OCI-LY3 (cell line): ENCODE data around the gene SAC3D1.
"Not testable (repeated sequence)": the region's sequence is repeated elsewhere in the genome, so short reads cannot be mapped to it uniquely, and the experiment has no call there.

Source experiments
- H2AFZ ChIP-seq: fragments of 200-600, 300-600 bp; shearing (Covaris generic); 2 replicates; pipeline ENCODE4 v1.6.0; 2014; ENCODE audit warnings: antibody characterized with exemption, low read depth, low read length
- H3K27ac ChIP-seq: fragments of 200-600, 300-600 bp; sonication (generic); 2 replicates; pipeline ENCODE4 v1.5.1; 2014; ENCODE audit warnings: mild to moderate bottlenecking, low read length, moderate library complexity, mixed read lengths
- H3K27me3 ChIP-seq: fragments of 200-600, 300-600 bp; sonication (generic); 2 replicates; pipeline ENCODE4 v1.6.1; 2014; ENCODE audit warnings: low read depth, low read length, mixed read lengths
- H3K36me3 ChIP-seq: fragments of 200-600, 300-600 bp; sonication (generic); replicated peaks from 2 replicates; pipeline ENCODE3; 2014; ENCODE audit warnings: low read depth, low read length, mixed read lengths
- H3K4me1 ChIP-seq: fragments of 300-600, 200-600 bp; sonication (generic); 2 replicates; pipeline ENCODE4 v1.6.1; 2014; ENCODE audit warnings: low read length, mixed read lengths
- H3K4me2 ChIP-seq: fragments of 200-600, 300-600 bp; sonication (generic); 2 replicates; pipeline ENCODE4 v1.6.1; 2014; ENCODE audit warnings: low read length, mixed read lengths
- H3K4me3 ChIP-seq: fragments of 300-600, 200-600 bp; sonication (generic); 2 replicates; pipeline ENCODE4 v1.5.1; 2014; ENCODE audit warnings: antibody characterized with exemption, mild to moderate bottlenecking, low read length, moderate library complexity
- H3K79me2 ChIP-seq: fragments of 300-600, 200-600 bp; shearing (Covaris generic); 2 replicates; pipeline ENCODE4 v1.6.1; 2014; ENCODE audit warnings: mild to moderate bottlenecking, low read length, mixed read lengths
- H3K9ac ChIP-seq: fragments of 300-600, 200-600 bp; shearing (Covaris generic); 2 replicates; pipeline ENCODE4 v1.6.0; 2014; ENCODE audit warnings: mild to moderate bottlenecking, low read length, moderate library complexity
- H3K9me3 ChIP-seq: fragments of 200-600, 300-600 bp; shearing (Covaris generic); 2 replicates; pipeline ENCODE4 v1.6.1; 2014; ENCODE audit warnings: low read length, mixed read lengths; ENCODE audit not compliant: insufficient read depth
- H4K20me1 ChIP-seq: fragments of 200-600, 300-600 bp; sonication (generic); 2 replicates; pipeline ENCODE4 v1.6.1; 2016; ENCODE audit warnings: low read length, mixed read lengths; ENCODE audit not compliant: insufficient read depth
- EZH2phosphoT487 ChIP-seq: fragments of 200-600 bp; shearing (Covaris generic); IDR thresholded peaks from 2 replicates; pipeline ENCODE4 v1.6.1; 2018; ENCODE audit warnings: antibody characterized with exemption, mixed run types, low read depth
- TF ChIP-seq, protein P1 (sequence below): fragments of 200-600, 300-600 bp; sonication (generic); IDR thresholded peaks from 2 replicates; pipeline ENCODE4 v1.5.1; 2014; ENCODE audit warnings: antibody characterized with exemption, low read length, low read depth

SAC3D1 gene

DNA sequence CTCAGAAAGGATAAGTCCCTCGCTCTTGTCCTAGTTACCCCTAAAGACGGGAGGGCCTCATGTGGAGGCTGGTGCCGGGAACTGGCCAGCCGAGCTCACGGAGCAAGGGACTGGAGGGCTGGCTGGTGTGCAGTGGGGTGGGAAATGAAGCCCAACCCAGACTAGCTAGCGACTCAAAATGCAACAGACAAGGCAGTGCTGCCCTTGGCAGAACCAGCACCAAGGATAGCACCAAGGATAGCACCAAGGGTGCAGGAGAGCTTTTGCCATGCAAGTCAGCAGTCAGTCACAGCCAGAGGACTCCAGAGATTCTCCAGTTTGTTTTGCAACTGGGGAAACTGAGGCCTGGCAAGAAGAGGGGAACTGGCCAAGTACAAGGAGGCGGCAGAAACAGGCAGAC lies 37.7 kb upstream of the SAC3D1 start:
- no peak overlapping the region for H3K4me3 ChIP-seq

DNA sequence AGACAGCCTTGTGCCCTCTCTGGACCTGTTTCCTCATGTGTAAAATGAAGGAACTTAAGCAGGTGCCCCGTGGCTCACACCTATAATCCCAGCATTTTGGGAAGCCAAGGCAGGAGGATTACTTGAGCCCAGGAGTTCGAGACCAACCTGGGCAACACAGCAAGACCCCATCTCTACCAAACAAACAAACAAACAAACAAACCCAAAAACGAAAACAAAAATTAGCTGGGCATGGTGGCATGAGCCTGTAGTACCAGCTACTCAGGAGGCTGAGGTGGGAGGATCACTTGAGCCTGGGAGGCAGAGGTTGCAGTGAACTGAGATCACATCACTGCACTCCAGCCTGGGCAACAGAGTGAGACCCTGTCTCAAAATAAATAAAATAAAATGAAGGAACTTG lies 37.0 kb upstream of the SAC3D1 start:
- H3K27me3 ChIP-seq, H3K9me3 ChIP-seq, H2AFZ ChIP-seq: not testable (repeated sequence)

More for the DNA sequence above, 37.7 kb upstream of the SAC3D1 start:
- Histone ChIP-seq H3K27me3 (no peaks in the 10 kb centered on the region), H3K9me3 (no peaks in the 10 kb centered on the region), H2AFZ (no peak overlapping the region), H3K4me1 (no peaks in the 10 kb centered on the region), H3K27ac (no peak overlapping the region), H3K79me2 (no peaks in the 10 kb centered on the region), H4K20me1 (no peaks in the 10 kb centered on the region), H3K9ac (no peak overlapping the region), H3K36me3 (no peaks in the 10 kb centered on the region), H3K4me2 (no peak overlapping the region)
- TF ChIP-seq, protein P1, sequence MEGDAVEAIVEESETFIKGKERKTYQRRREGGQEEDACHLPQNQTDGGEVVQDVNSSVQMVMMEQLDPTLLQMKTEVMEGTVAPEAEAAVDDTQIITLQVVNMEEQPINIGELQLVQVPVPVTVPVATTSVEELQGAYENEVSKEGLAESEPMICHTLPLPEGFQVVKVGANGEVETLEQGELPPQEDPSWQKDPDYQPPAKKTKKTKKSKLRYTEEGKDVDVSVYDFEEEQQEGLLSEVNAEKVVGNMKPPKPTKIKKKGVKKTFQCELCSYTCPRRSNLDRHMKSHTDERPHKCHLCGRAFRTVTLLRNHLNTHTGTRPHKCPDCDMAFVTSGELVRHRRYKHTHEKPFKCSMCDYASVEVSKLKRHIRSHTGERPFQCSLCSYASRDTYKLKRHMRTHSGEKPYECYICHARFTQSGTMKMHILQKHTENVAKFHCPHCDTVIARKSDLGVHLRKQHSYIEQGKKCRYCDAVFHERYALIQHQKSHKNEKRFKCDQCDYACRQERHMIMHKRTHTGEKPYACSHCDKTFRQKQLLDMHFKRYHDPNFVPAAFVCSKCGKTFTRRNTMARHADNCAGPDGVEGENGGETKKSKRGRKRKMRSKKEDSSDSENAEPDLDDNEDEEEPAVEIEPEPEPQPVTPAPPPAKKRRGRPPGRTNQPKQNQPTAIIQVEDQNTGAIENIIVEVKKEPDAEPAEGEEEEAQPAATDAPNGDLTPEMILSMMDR = no peak
- no peak for TF ChIP-seq EZH2phosphoT487

DNA sequence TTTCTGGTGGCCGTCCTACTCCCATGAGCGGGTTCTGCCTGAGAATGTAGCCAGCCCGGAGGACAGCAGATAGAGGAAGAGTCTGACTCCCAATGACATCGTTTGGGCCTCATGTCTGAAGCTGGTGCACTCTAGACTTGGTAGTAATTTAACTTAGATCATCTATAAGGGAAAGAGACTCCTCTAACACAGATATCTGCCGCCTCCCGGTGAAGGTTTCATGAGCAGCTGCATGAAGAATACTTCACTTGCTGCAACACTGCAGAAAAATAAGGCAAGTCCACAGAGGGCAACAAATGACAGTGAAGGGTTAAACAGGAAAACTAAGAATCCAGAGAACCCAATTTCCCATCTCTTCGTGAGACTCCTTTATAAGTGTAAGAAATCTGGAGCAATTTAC lies 33.0 kb upstream of the SAC3D1 start:
- Histone ChIP-seq H3K36me3 (no peaks in the 10 kb centered on the region), H3K9ac (no peak overlapping the region), H3K4me1 (peaks cover 2% of the 10 kb centered on the region), H4K20me1 (no peaks in the 10 kb centered on the region), H3K4me2 (no peak overlapping the region), H3K27me3 (no peaks in the 10 kb centered on the region), H3K79me2 (no peaks in the 10 kb centered on the region), H2AFZ (no peak overlapping the region), H3K27ac (no peak overlapping the region), H3K4me3 (no peak overlapping the region), H3K9me3 (no peaks in the 10 kb centered on the region)
- no peak for TF ChIP-seq EZH2phosphoT487
- TF ChIP-seq, protein P1 = no peak

More for the DNA sequence above, 37.0 kb upstream of the SAC3D1 start:
- not testable (repeated sequence) for H3K9ac ChIP-seq, H3K4me3 ChIP-seq, H3K4me2 ChIP-seq, H3K4me1 ChIP-seq, H3K79me2 ChIP-seq, H3K27ac ChIP-seq, H4K20me1 ChIP-seq, H3K36me3 ChIP-seq

DNA sequence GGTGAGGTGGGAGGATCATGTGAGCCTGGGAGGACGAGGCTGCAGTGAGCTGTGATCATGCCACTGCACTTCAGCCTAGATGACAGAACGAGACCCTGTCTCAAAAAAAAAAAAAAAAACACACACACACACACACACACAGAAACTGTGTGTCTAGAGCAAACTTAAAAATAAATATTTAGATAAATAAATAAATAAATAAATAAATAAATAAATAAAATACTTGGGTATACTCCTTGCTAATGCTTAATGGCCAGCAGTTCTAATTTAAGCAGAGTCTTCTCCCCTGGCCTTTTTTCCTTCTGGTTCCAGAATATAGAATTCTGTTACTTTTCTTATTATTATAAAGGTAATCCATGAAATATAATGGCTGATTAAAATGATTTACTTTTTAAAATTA lies 32.1 kb upstream of the SAC3D1 start:
- H3K27me3 ChIP-seq = no peaks in the 10 kb centered on the region
- no peaks in the 10 kb centered on the region for H3K9me3 ChIP-seq
- H3K4me3 ChIP-seq = no peak overlapping the region
- H4K20me1 ChIP-seq = no peaks in the 10 kb centered on the region
- no peak overlapping the region for H3K9ac ChIP-seq
- no peaks in the 10 kb centered on the region for H3K79me2 ChIP-seq
- TF ChIP-seq EZH2phosphoT487 = no peak
- TF ChIP-seq, protein P1 = no peak
- no peak overlapping the region for H3K27ac ChIP-seq
- no peak overlapping the region for H3K4me2 ChIP-seq
- no peaks in the 10 kb centered on the region for H3K36me3 ChIP-seq
- no peak overlapping the region for H2AFZ ChIP-seq
- H3K4me1 ChIP-seq = peaks cover 6% of the 10 kb centered on the region
